HCT116 (cell line): ENCODE results near the gene VTN. TPM values are rescaled to one million over a fixed set of nuclear protein-coding genes. Genes with fewer than 3 reads are reported as not detected.

Experiments used
- ATAC-seq: fragments of 200-7000 bp; cut with Tn5 transposase; 2 replicates; pipeline ENCODE4 v1.9.1; 2020; ENCODE audit warnings: mild to moderate bottlenecking, moderate library complexity
- BruUV-seq: library from RNA; stranded (reverse); fragments of 400-500 nt; replicated peaks from 2 replicates; lab custom pipeline; 2021; lab: Mats Ljungman, UMichigan
- CTCF ChIA-PET: fragments of 300-600 bp; sonication (Branson Sonifier 250); formaldehyde crosslinking; loops from one replicate; lab custom pipeline; 2021; ENCODE audit warnings: antibody characterized with exemption; lab: Charles Lee
- POLR2A ChIA-PET: fragments of 300-600, 350-600 bp; sonication (Branson Sonifier 250); formaldehyde crosslinking; loops from one replicate; lab custom pipeline; 2021; ENCODE audit warnings: antibody characterized with exemption; lab: Charles Lee
- RAD21 ChIA-PET, 2 experiments: fragments of 300-600 bp; sonication (Branson Sonifier 250); formaldehyde crosslinking; loops; one replicate each; lab custom pipeline; 2023; ENCODE audit warnings: low total read pairs in 2 of 2; ENCODE audit not compliant: uncharacterized antibody in 2 of 2, unreplicated experiment in 2 of 2, low non-redundant PET in 1 of 2; lab: Charles Lee
- DNase-seq: peaks from one replicate; pipeline ENCODE4 v3.0.0-alpha.2; 2010; ENCODE audit warnings: low read depth, low spot score
- H2AFZ ChIP-seq: fragments of 200-600 bp; shearing (Covaris generic), sonication (generic); 2 replicates; pipeline ENCODE4 v1.6.1; 2017; ENCODE audit warnings: low read depth, mixed run types, mixed read lengths, antibody characterized with exemption, low read length; ENCODE audit not compliant: poor library complexity, severe bottlenecking
- H3K27ac ChIP-seq: 2 replicates; pipeline ENCODE4 v1.5.1; 2012; ENCODE audit warnings: low read depth, low read length
- H3K27me3 ChIP-seq: fragments of 200-600 bp; sonication (generic); 2 replicates; pipeline ENCODE4 v1.6.1; 2016; ENCODE audit warnings: mixed run types, low read length, mixed read lengths; ENCODE audit not compliant: insufficient read depth
- H3K36me3 ChIP-seq, 2 experiments: fragments of 200-500 bp in 1 of 2; fragments of 200-600 bp in 1 of 2; sonication (Bioruptor generic) in 1 of 2; sonication (generic) in 1 of 2; 2 replicates each; pipeline versions ENCODE4 v1.5.1 to v1.6.1; 2014 to 2016; ENCODE audit warnings: low read length in 2 of 2, inconsistent platforms in 1 of 2, mixed read lengths in 1 of 2, mixed run types in 1 of 2; ENCODE audit not compliant: insufficient read depth in 2 of 2, control insufficient read depth in 1 of 2
- H3K4me1 ChIP-seq, 2 experiments: fragments of 200-600 bp in 1 of 2; sonication (generic) in 1 of 2; 2 replicates each; pipeline versions ENCODE4 v1.5.1 to v1.6.1; 2012 to 2017; ENCODE audit warnings: low read length in 2 of 2, inconsistent platforms in 1 of 2, mild to moderate bottlenecking in 1 of 2, mixed read lengths in 1 of 2, mixed run types in 1 of 2, moderate library complexity in 1 of 2; ENCODE audit not compliant: insufficient read depth in 2 of 2, control insufficient read depth in 1 of 2
- H3K4me2 ChIP-seq: fragments of 200-600 bp; sonication (generic); 2 replicates; pipeline ENCODE4 v1.6.1; 2017; ENCODE audit warnings: mixed run types, low read length, mixed read lengths
- H3K4me3 ChIP-seq, 2 experiments: fragments of 200-600 bp in 1 of 2; sonication (generic) in 1 of 2; replicated peaks in 1 of 2; 2 replicates each; pipeline ENCODE4 v1.5.1; 2011 to 2016; ENCODE audit warnings: low read length in 2 of 2, control low read depth in 1 of 2, low read depth in 1 of 2, mild to moderate bottlenecking in 1 of 2, mixed read lengths in 1 of 2, mixed run types in 1 of 2
- H3K79me2 ChIP-seq: fragments of 200-600 bp; sonication (generic); 2 replicates; pipeline ENCODE4 v1.6.1; 2017; ENCODE audit warnings: mild to moderate bottlenecking, mixed run types, low read length, moderate library complexity, mixed read lengths; ENCODE audit not compliant: insufficient read depth
- H3K9ac ChIP-seq: fragments of 200-600 bp; sonication (generic); 2 replicates; pipeline ENCODE4 v1.6.1; 2016; ENCODE audit warnings: low read length, mixed read lengths
- H3K9me2 ChIP-seq: fragments of 200-600 bp; sonication (generic), shearing (Covaris generic); 2 replicates; pipeline ENCODE4 v1.6.1; 2017; ENCODE audit warnings: mixed run types, mild to moderate bottlenecking, moderate library complexity; ENCODE audit not compliant: insufficient read depth
- H3K9me3 ChIP-seq, 2 experiments: fragments of 200-500 bp in 1 of 2; fragments of 200-600 bp in 1 of 2; sonication (Bioruptor generic) in 1 of 2; sonication (generic) in 1 of 2; 2 replicates each; pipeline ENCODE4 v1.6.1; 2014 to 2017; ENCODE audit warnings: low read length in 2 of 2, mixed read lengths in 2 of 2, inconsistent platforms in 1 of 2, low read depth in 1 of 2, mild to moderate bottlenecking in 1 of 2, mixed run types in 1 of 2, moderate library complexity in 1 of 2; ENCODE audit not compliant: control insufficient read depth in 1 of 2, insufficient read depth in 1 of 2
- H4K20me1 ChIP-seq: fragments of 200-600 bp; sonication (generic), shearing (Covaris generic); 2 replicates; pipeline ENCODE4 v1.6.1; 2017; ENCODE audit warnings: mixed run types, mild to moderate bottlenecking, moderate library complexity; ENCODE audit not compliant: insufficient read depth
- CBX3 ChIP-seq: IDR thresholded peaks from 2 replicates; pipeline ENCODE4 v1.6.1; 2012; ENCODE audit warnings: low read depth
- CTCF ChIP-seq, 3 experiments: fragments of 200-600 bp in 1 of 3; sonication (generic) in 1 of 3; IDR thresholded peaks in 2 of 3; conservative IDR thresholded peaks in 1 of 3; 2 replicates each; pipeline ENCODE4 v1.5.1; 2012 to 2017; ENCODE audit warnings: low read depth in 2 of 3, low read length in 2 of 3, antibody characterized with exemption in 1 of 3, borderline replicate concordance in 1 of 3, control low read depth in 1 of 3, mild to moderate bottlenecking in 1 of 3, mixed read lengths in 1 of 3, mixed run types in 1 of 3, moderate library complexity in 1 of 3; ENCODE audit not compliant: insufficient read depth in 1 of 3
- EGR1 ChIP-seq: IDR thresholded peaks from 2 replicates; pipeline ENCODE4 v1.6.1; 2012; ENCODE audit warnings: low read depth
- ELF1 ChIP-seq: IDR thresholded peaks from 2 replicates; pipeline ENCODE4 v1.6.1; 2012; ENCODE audit warnings: low read depth, borderline replicate concordance
- EZH2 ChIP-seq: fragments of 200-600 bp; sonication (generic); IDR thresholded peaks from 2 replicates; pipeline ENCODE4 v1.6.1; 2017; ENCODE audit warnings: antibody characterized with exemption, mixed run types
- FOSL1 ChIP-seq: IDR thresholded peaks from 2 replicates; pipeline ENCODE4 v1.6.1; 2012; ENCODE audit warnings: low read depth
- JUND ChIP-seq: IDR thresholded peaks from 2 replicates; pipeline ENCODE4 v1.6.1; 2012
- MAX ChIP-seq: IDR thresholded peaks from 2 replicates; pipeline ENCODE4 v1.6.1; 2012
- POLR2AphosphoS5 ChIP-seq: IDR thresholded peaks from 2 replicates; pipeline ENCODE4 v1.6.1; 2011; ENCODE audit warnings: mild to moderate bottlenecking, low read depth, low read length, moderate library complexity
- SRF ChIP-seq: IDR thresholded peaks from 2 replicates; pipeline ENCODE4 v1.6.1; 2012; ENCODE audit warnings: low read depth
- TCF7L2 ChIP-seq: IDR thresholded peaks from 2 replicates; pipeline ENCODE4 v1.7.0; 2011; ENCODE audit warnings: borderline replicate concordance, inconsistent platforms; ENCODE audit not compliant: insufficient read depth, insufficient read length; ENCODE audit errors: extremely low read depth
- YY1 ChIP-seq: IDR thresholded peaks from 2 replicates; pipeline ENCODE4 v1.6.1; 2011; ENCODE audit warnings: low read length, low read depth, moderate library complexity, mild to moderate bottlenecking; ENCODE audit not compliant: insufficient replicate concordance; ENCODE audit errors: extremely low read depth
- ZBTB33 ChIP-seq: IDR thresholded peaks from 2 replicates; pipeline ENCODE4 v1.6.1; 2011; ENCODE audit warnings: mild to moderate bottlenecking, low read length, moderate library complexity; ENCODE audit not compliant: insufficient replicate concordance; ENCODE audit errors: extremely low read depth
- intact Hi-C: fragments of 100-400 bp; cut with micrococcal nuclease; formaldehyde crosslinking; loops from 2 replicates; pipeline ENCODE4 v1.10.0; 2022
- total RNA-seq: library from RNA; stranded (reverse); gene quantifications from one replicate; pipeline ENCODE4 v1.2.1, GENCODE V29; 2021; ENCODE audit not compliant: unreplicated experiment

The VTN gene
- total RNA-seq, 1 experiment from 2014 or later, result 1.5 TPM

- TF ChIP-seq ZBTB33 (no peak), MAX (peak; percentile 69), EZH2 (no peak), EGR1 (peak; percentile 46), JUND (no peak)
- TF ChIP-seq, all 23 proteins: peak for 12
Observed at GRCh38 chr17:28357061-28357900, 12.8 kb downstream of the VTN start, which contains the start of gene POLDIP2 (continued).

GRCh38 chr17:28350271-28350670 lies 19.8 kb downstream of the VTN start:
- CTCF ChIA-PET, result no interaction called here
- RAD21 ChIA-PET, result no interaction called here
- Histone ChIP-seq H3K9me2 (no peaks in the 10 kb centered on the region), H3K9ac (no peak overlapping the region), H3K4me2 (no peak overlapping the region), H3K9me3 (no peaks in the 10 kb centered on the region), H3K4me3 (no peak overlapping the region), H3K79me2 (peaks cover 10% of the 10 kb centered on the region; the same call in 1 of the 2 replicates), H3K4me1 (peaks cover 0 to 9% of the 10 kb centered on the region in 2 experiments; a peak in 2 of 4 replicates), H4K20me1 (no peaks in the 10 kb centered on the region), H3K27me3 (no peaks in the 10 kb centered on the region), H2AFZ (no peak overlapping the region), H3K27ac (no peak overlapping the region), H3K36me3 (peaks cover 45 to 66% of the 10 kb centered on the region in 2 experiments)
- POLR2A ChIA-PET, result no interaction called here
- ATAC-seq (no peak), DNase-seq (no peak)
- intact Hi-C loops, result no loop called here
- no TSS peak for BruUV-seq
- TF ChIP-seq CTCF (IDR thresholded peaks at IDR 0.05 in 2 of 3, conservative IDR thresholded peaks at IDR 0.05 in 1 of 3; ENCODE audit: borderline replicate concordance in 1 of 3, insufficient read depth in 1 of 3, low read depth in 2 of 3, low read length in 2 of 3) (no peak), CBX3 (no peak), MAX (no peak), SRF (no peak), POLR2AphosphoS5 (no peak), ZBTB33 (no peak), YY1 (no peak), ELF1 (no peak), FOSL1 (no peak), TCF7L2 (no peak), JUND (no peak)
